Heart left ventricle (tissue), 13 donors: Measurements from ENCODE around the gene FOXN3.

Source experiments
- CTCF ChIP-seq, 12 donors: fragments of 200-600 bp; sonication (generic) in 4 of 12; IDR thresholded peaks; one replicate each; pipeline versions ENCODE4 v1.5.0 to v1.8.0; 2018 to 2022; ENCODE audit warnings: antibody characterized with exemption in 12 of 12, mild to moderate bottlenecking in 5 of 12
- POLR2A ChIP-seq, 2 donors: fragments of 450-650 bp; IDR thresholded peaks; one replicate each; pipeline ENCODE4 v1.6.1; 2017; ENCODE audit warnings: antibody characterized with exemption in 2 of 2, mild to moderate bottlenecking in 2 of 2, moderate library complexity in 2 of 2
- donor health status: ischemic (EF 13 %, LVEDD 7.1; RV severe dilation, severe dysfunction).
- donor health status: DM: no; HTN: yes; CAD: no.
- donor health status: DM: no; HTN: no; CAD: no.
- donor health status: ischemic (EF 25% LVEDD 6.9; RV normal size, moderate dysfunction).
- donor health status: ischemic (EF 25% LVEDD 5.7; RV mildly dilated, moderate dysfunction).
- donor health status: ischemic (EF 35%, LVEDD 5.7; RV mildly dilated, moderate dysfunction).
- donor health status: nonischemic (EF 11% LVEDD 7.7; RV severe dilation, severe dysfunction).
- donor health status: DM: yes; HTN: yes; CAD: no.
- donor health status: PGD.
- donor health status: ischemic (EF 29% LVEDD 5.4; RV normal size, mild dysfunction).
- donor health status: nonischemic (EF 23%, LVEDD 6.1; RV moderate dilation, normal function).

- TF ChIP-seq CTCF (IDR thresholded peaks at IDR 0.05) = no peak
- TF ChIP-seq POLR2A (IDR thresholded peaks at IDR 0.05) = no peak
Measured at GRCh38 chr14:89171628-89172027, 245.4 kb downstream of the FOXN3 start.
